B cell (primary cell): ENCODE data around the gene C12orf56. TPM values are rescaled to one million over a fixed set of nuclear protein-coding genes. Genes with fewer than 3 reads are reported as not detected.

Experiments used
- ATAC-seq: fragments of 200-7000 bp; cut with Tn5 transposase; one replicate; pipeline ENCODE4 v1.10.0; 2021; ENCODE audit warnings: low read depth, mild to moderate bottlenecking, moderate number of reproducible peaks, moderate library complexity
- CTCF ChIA-PET: fragments of 350-600 bp; sonication (Branson Sonifier 250); formaldehyde crosslinking; loops from one replicate; lab custom pipeline; 2021; ENCODE audit warnings: antibody characterized with exemption, inconsistent platforms; lab: Charles Lee
- POLR2A ChIA-PET: fragments of 350-600 bp; sonication (Branson Sonifier 250); formaldehyde crosslinking; loops from one replicate; lab custom pipeline; 2021; ENCODE audit warnings: antibody characterized with exemption; lab: Charles Lee
- DNase-seq: peaks from one replicate; pipeline ENCODE4 v3.0.0; 2013
- H2AFZ ChIP-seq: 2 replicates; pipeline ENCODE4 v1.6.1; 2012; ENCODE audit warnings: mild to moderate bottlenecking, low read depth, low read length; ENCODE audit not compliant: insufficient read depth, poor library complexity, severe bottlenecking
- H3K27ac ChIP-seq, 2 donors: 1 replicate in 1 of 2; 2 replicates in 1 of 2; pipeline ENCODE4 v1.5.1; 2012 to 2013; ENCODE audit warnings: low read length in 2 of 2, mild to moderate bottlenecking in 2 of 2, moderate library complexity in 1 of 2
- H3K27me3 ChIP-seq, 4 experiments: fragments of 200-600 bp in 1 of 4; sonication (generic) in 1 of 4; replicated peaks in 1 of 4; 1 replicate in 2 of 4; 2 replicates in 2 of 4; pipeline versions ENCODE4 v1.6.1 to v1.7.0; 2013 to 2016; ENCODE audit warnings: low read length in 3 of 4, mild to moderate bottlenecking in 2 of 4, mixed read lengths in 1 of 4, moderate library complexity in 1 of 4; ENCODE audit not compliant: insufficient read depth in 4 of 4, control insufficient read depth in 3 of 4; ENCODE audit errors: control extremely low read depth in 1 of 4
- H3K36me3 ChIP-seq, 2 experiments: replicated peaks in 1 of 2; 1 replicate in 1 of 2; 2 replicates in 1 of 2; pipeline versions ENCODE4 v1.6.1 to v1.7.1; 2013; ENCODE audit warnings: low read length in 1 of 2; ENCODE audit not compliant: insufficient read depth in 2 of 2, control insufficient read depth in 1 of 2; ENCODE audit errors: control extremely low read depth in 1 of 2, extremely low read depth in 1 of 2
- H3K4me1 ChIP-seq, 2 donors: fragments of 200-600 bp in 1 of 2; sonication (generic) in 1 of 2; 1 replicate in 1 of 2; 2 replicates in 1 of 2; pipeline versions ENCODE4 v1.5.1 to v1.6.1; 2013 to 2017; ENCODE audit warnings: low read length in 2 of 2; ENCODE audit not compliant: control insufficient read depth in 2 of 2, insufficient read depth in 2 of 2
- H3K4me2 ChIP-seq: replicated peaks from 2 replicates; pipeline ENCODE3; 2012; ENCODE audit warnings: mild to moderate bottlenecking, low read depth, low read length; ENCODE audit not compliant: poor library complexity, severe bottlenecking
- H3K4me3 ChIP-seq, 5 experiments: fragments of 200-600 bp in 1 of 5; sonication (generic) in 1 of 5; 1 replicate in 3 of 5; 2 replicates in 2 of 5; pipeline versions ENCODE4 v1.5.1 to v1.7.0; 2011 to 2016; ENCODE audit warnings: low read length in 4 of 5, mild to moderate bottlenecking in 4 of 5, low read depth in 2 of 5, control low read depth in 1 of 5, moderate library complexity in 1 of 5; ENCODE audit not compliant: insufficient read depth in 1 of 5; ENCODE audit errors: control extremely low read depth in 1 of 5, extremely low read depth in 1 of 5
- H3K79me2 ChIP-seq: fragments of 200-600 bp; sonication (generic); one replicate; pipeline ENCODE4 v1.6.0; 2016; ENCODE audit warnings: low read length; ENCODE audit not compliant: control insufficient read depth, insufficient read depth
- H3K9ac ChIP-seq: fragments of 200-600 bp; sonication (generic); 2 replicates; pipeline ENCODE4 v1.6.1; 2017; ENCODE audit warnings: mild to moderate bottlenecking, low read length, moderate library complexity
- H3K9me3 ChIP-seq, 3 donors: one replicate each; pipeline versions ENCODE4 v1.6.1 to v1.7.1; 2013; ENCODE audit warnings: low read length in 2 of 3; ENCODE audit not compliant: control insufficient read depth in 2 of 3, insufficient read depth in 1 of 3; ENCODE audit errors: control extremely low read depth in 1 of 3
- H4K20me1 ChIP-seq: 2 replicates; pipeline ENCODE4 v1.6.0; 2012; ENCODE audit warnings: mild to moderate bottlenecking, low read length; ENCODE audit not compliant: insufficient read depth, control insufficient read depth, poor library complexity, severe bottlenecking
- H3K27ac Mint-ChIP-seq: one replicate; pipeline ENCODE4 v1.8.0; 2021; ENCODE audit warnings: mixed read lengths
- H3K27me3 Mint-ChIP-seq: one replicate; pipeline ENCODE4 v1.8.0; 2021; ENCODE audit warnings: mixed read lengths
- H3K4me1 Mint-ChIP-seq: one replicate; pipeline ENCODE4 v1.8.0; 2021; ENCODE audit warnings: mixed read lengths
- H3K4me3 Mint-ChIP-seq: one replicate; pipeline ENCODE4 v1.8.0; 2021; ENCODE audit warnings: mixed read lengths
- H3K9me3 Mint-ChIP-seq: one replicate; pipeline ENCODE4 v1.8.0; 2022; ENCODE audit warnings: mixed read lengths; ENCODE audit not compliant: insufficient read depth
- CTCF ChIP-seq: fragments of 200-600 bp; IDR thresholded peaks from one replicate; pipeline ENCODE4 v1.8.0; 2022; ENCODE audit warnings: antibody characterized with exemption, mild to moderate bottlenecking
- EZH2 ChIP-seq: IDR thresholded peaks from 2 replicates; pipeline ENCODE4 v1.6.1; 2012; ENCODE audit warnings: borderline replicate concordance, low read depth, mild to moderate bottlenecking, moderate library complexity, low read length; ENCODE audit not compliant: insufficient read depth, poor library complexity, severe bottlenecking
- WGBS: methylation state at CpG from one replicate; pipeline ENCODE4 v1.1.5; 2013; ENCODE audit warnings: missing lambda C conversion rate; ENCODE audit not compliant: insufficient coverage; 5-methylcytosine and 5-hydroxymethylcytosine counted together
- intact Hi-C: fragments of 100-400 bp; cut with micrococcal nuclease; formaldehyde crosslinking; loops from one replicate; pipeline ENCODE4 v1.10.0; 2022
- polyA plus RNA-seq: library from polyadenylated mRNA; depleted of rRNA; stranded (reverse); fragments of >200 nt; gene quantifications from 2 replicates; pipeline ENCODE4 v1.2.3, GENCODE V29; 2012
- total RNA-seq, 2 donors: library from RNA; stranded (reverse); fragments of 120-200 nt in 1 of 2; gene quantifications; 1 replicate in 1 of 2; 2 replicates in 1 of 2; pipeline versions ENCODE4 v1.2.3 to v1.2.4, GENCODE V29; 2013 to 2022

Gene C12orf56
- total and polyA plus RNA-seq, 2 donors (not counting 1 experiment from before 2014, with no cell fraction given), result not detected

- Mint-ChIP-seq H3K4me3 (no peak overlapping the region), H3K27ac (no peak overlapping the region), H3K4me1 (no peaks in the 10 kb centered on the region), H3K27me3 (peaks cover 14% of the 10 kb centered on the region), H3K9me3 (no peaks in the 10 kb centered on the region)
- no peaks in the 10 kb centered on the region for H3K79me2 ChIP-seq
- H3K4me2 ChIP-seq, result no peak overlapping the region
- ChIA-PET POLR2A (no interaction called here), CTCF (no interaction called here)
- no peak for DNase-seq
- no peaks in the 10 kb centered on the region for H4K20me1 ChIP-seq
- no peak for TF ChIP-seq CTCF
- no peak for TF ChIP-seq EZH2
- ATAC-seq, result no peak
- no CpG with 5 or more reads among the region's 1 CpG for WGBS
- no peak overlapping the region for H2AFZ ChIP-seq
- intact Hi-C loops, result no loop called here
- no peak overlapping the region for H3K27ac ChIP-seq
- H3K27me3 ChIP-seq, result no peaks in the 10 kb centered on the region
- no peak overlapping the region for H3K4me3 ChIP-seq
- H3K9ac ChIP-seq, result no peak overlapping the region
- H3K9me3 ChIP-seq, result no peaks in the 10 kb centered on the region
- H3K4me1 ChIP-seq, result no peaks in the 10 kb centered on the region
- H3K36me3 ChIP-seq, result no peaks in the 10 kb centered on the region
These were observed 120.1 kb downstream of the C12orf56 start for GRCh38 chr12:64270411-64270810.

GRCh38 chr12:64269161-64269560 is 121.4 kb downstream of the C12orf56 start:
- ChIA-PET CTCF (no interaction called here), POLR2A (no interaction called here)
- Histone ChIP-seq H4K20me1 (no peaks in the 10 kb centered on the region), H3K4me1 (no peaks in the 10 kb centered on the region), H3K9ac (no peak overlapping the region), H3K27ac (no peak overlapping the region), H2AFZ (no peak overlapping the region), H3K36me3 (no peaks in the 10 kb centered on the region), H3K4me2 (no peak overlapping the region), H3K79me2 (no peaks in the 10 kb centered on the region), H3K27me3 (no peaks in the 10 kb centered on the region), H3K4me3 (no peak overlapping the region), H3K9me3 (no peaks in the 10 kb centered on the region)
- TF ChIP-seq EZH2, result no peak
- TF ChIP-seq CTCF, result no peak
- no peak for DNase-seq
- Mint-ChIP-seq H3K9me3 (no peaks in the 10 kb centered on the region), H3K4me3 (no peak overlapping the region), H3K4me1 (no peaks in the 10 kb centered on the region), H3K27ac (no peak overlapping the region), H3K27me3 (peaks cover 18% of the 10 kb centered on the region)
- no peak for ATAC-seq
- intact Hi-C loops, result no loop called here
- WGBS, result 90% methylated on average over 2 of the region's 2 CpGs
